Activated gamma-delta T cell (primary cell): ENCODE results near the gene CYP2C9.
"Not testable (repeated sequence)": the region's sequence is repeated elsewhere in the genome, so short reads cannot be mapped to it uniquely, and the experiment has no call there.

Experiments used
- DNase-seq: peaks from one replicate; lab custom pipeline; 2025; lab: John Stamatoyannopoulos, UW
- total RNA-seq, 2 donors: gene quantifications; one replicate each; lab custom pipeline; 2026; lab: John Stamatoyannopoulos, UW

CYP2C9 gene
- total RNA-seq, result 0 reads per million in 2 donors

DNA sequence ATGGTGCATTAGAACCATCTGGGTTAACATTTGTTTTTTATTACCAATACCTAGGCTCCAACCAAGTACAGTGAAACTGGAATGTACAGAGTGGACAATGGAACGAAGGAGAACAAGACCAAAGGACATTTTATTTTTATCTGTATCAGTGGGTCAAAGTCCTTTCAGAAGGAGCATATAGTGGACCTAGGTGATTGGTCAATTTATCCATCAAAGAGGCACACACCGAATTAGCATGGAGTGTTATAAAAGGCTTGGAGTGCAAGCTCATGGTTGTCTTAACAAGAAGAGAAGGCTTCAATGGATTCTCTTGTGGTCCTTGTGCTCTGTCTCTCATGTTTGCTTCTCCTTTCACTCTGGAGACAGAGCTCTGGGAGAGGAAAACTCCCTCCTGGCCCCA lies at the start of gene CYP2C9:
TSS of gene CYP2C9 (plus strand) at position 276 of the 400 bp plus-strand sequence. CDS start at position 301, 25 bp downstream.
- DNase-seq, result no peak

DNA sequence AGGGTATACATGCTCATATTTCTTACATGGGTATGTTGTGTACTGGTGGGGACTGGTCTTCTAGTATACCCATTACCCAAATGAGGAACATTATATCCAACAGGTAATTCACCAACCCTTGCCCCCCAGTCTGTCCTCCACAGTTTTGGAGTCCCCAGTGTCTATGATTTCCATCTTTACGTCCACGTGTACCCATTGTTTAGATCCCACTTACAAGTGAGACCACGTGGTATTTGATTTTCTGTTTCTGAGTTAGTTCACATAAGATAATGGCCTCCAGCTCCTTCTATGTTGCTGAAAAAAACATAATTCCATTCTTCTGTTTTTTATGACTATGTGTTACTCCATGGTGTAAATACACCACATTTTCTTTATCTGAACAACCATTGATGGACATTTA lies 49.3 kb upstream of the CYP2C9 start:
- no peak for DNase-seq

DNA sequence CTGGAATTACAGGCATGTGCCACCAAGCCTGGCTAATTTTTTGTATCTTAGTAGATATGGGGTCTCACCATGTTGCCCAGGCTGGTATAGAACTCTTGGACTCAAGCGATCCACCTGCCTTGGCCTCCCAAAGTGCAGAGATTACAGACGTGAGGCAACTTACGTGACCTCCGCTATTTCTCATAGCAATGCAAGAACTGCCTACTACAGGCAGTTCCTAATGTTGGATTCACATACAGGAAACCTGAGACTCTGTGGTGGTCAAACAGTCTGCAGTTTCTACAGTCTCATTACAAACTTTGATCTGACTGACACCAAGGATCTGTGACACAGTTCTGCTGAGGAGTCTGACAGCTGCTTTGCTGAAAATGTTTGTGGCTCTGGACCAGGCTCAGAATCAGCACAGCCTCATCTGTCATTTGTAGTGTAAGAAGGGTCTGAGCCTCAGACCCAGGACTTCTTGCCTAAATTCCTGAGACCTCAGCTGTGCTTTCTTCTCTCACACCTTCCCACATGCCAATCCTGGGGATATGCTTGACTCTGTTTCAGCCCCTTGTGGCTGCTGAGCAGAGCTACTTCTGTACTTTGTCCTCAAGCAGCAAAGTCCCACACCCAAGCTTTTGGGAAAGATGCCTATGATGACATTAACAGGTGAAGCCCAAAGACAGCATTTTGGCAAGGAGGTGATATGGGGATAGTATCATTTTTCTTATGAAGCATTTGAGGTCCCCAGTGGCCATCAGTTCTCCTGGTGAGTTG lies 48.0 kb upstream of the CYP2C9 start:
- no peak for DNase-seq

DNA sequence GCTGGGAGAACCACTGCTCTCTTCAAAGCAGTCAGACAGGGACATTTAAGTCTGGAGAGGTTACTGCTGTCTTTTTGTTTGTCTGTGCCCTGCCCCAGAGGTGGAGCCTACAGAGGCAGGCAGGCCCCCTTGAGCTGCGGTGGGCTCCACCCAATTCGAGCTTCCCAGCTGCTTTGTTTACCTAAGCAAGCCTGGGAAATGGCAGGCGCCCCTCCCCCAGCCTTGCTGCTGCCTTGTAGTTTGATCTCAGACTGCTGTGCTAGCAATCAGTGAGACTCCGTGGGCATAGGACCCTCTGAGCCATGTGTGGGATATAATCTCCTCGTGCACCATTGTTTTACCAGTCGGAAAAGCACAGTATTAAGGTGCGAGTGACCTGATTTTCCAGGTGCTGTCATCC lies 40.0 kb upstream of the CYP2C9 start:
- DNase-seq, result not testable (repeated sequence)

DNA sequence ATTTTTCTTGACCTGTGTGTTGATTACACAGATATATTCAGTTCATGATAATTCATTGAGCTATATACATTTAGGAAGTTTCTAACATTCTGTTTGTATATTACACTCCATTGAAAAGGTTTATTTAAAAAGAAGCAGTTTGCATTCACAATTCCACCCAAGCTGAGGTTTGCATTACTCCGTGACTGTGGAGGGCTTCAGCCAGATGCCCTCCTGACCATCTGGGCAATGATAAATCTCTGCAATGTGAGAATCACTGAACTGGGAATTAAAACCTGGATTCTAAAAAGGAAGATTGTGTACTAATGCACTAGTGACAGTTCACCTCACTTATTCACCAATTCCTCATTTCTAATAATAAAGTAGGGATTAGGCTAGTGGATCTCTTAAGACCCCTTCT lies 36.4 kb upstream of the CYP2C9 start:
- no peak for DNase-seq

DNA sequence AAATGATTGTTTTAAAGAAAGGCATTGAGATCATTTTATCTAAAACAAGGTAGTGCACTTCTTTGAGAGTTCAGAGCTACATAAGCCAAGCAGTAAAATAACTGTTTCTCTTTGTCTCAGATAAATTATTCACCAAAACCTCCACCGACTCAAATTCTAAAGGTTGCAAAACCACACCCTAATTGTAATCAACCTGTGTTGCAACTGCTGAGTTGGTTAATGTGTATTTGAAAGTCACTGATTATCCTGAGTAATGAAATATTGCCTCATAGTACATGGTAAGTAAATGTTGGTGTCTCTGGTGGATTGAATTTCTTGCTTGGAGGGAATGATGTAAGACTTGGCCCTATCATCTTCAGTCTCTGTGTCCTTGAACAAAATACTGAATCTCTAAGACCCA lies 35.9 kb upstream of the CYP2C9 start:
- no peak for DNase-seq

DNA sequence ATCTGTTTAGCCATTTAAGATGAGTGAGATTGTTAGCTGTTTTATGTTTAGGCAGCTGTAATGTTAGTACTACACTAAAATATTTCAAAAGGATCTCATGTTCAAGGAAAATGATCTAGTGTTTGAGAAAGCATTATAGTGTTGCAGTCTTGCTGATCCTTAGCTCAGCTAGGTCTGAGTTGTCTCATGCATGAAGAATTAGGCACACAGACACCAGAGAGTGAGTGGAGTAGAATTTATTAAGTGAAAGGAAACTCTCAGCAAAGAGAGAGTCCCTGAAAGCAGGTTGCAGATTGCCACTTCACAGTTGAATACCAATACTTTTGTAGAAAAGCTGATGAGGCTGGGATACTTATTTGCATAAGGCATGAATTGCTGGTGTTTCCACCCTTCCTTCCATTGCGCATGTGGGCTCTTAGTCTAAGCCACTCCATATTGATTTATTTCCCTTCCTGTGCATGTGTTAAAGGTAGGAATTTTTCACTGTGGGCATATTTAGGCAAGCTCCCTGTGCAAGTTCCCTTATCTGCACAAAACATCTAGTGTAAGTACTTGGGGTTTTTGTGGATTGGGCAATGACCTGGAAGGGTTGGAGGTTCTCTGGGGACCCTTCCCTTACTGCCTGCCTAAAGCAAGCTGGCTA lies 33.8 kb upstream of the CYP2C9 start:
- DNase-seq, result not testable (repeated sequence)

DNA sequence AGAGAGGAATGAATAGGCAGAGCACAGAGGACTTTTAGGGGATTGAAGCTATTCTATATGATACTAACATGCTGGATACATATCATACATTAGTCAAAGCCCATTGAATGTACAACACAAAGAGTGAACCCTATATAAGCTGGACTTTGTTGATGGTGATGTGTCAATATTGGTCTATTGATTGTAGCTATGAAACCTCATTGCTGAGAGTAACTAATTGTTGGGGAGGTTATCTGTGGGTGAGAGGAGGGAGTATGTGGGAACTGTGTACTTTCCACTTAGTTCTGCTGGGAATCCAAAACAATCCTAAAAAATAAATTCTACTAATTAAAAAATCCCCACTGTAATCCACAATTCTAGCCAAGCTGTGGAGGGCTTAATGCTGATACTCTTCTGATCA lies 22.0 kb upstream of the CYP2C9 start:
- no peak for DNase-seq

DNA sequence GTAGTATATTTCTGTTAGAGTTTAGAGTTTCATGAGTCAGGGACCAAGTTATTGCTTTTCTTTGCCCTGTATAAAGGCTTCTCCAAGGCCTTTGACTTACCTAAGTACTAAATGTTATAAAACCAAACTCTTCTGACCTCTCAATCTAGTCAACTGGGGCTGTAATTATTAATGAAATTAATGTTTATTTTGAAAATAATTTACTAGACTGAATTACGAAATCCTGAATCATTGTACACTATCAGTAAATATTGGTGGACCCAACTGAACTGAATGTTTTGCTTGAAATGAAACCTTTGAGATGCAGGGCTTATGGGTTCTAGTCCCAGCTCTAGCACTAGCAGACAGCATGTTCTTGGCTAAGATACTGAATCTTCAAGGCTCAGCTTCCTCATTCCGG lies 1.7 kb upstream of the CYP2C9 start:
- DNase-seq, result no peak

DNA sequence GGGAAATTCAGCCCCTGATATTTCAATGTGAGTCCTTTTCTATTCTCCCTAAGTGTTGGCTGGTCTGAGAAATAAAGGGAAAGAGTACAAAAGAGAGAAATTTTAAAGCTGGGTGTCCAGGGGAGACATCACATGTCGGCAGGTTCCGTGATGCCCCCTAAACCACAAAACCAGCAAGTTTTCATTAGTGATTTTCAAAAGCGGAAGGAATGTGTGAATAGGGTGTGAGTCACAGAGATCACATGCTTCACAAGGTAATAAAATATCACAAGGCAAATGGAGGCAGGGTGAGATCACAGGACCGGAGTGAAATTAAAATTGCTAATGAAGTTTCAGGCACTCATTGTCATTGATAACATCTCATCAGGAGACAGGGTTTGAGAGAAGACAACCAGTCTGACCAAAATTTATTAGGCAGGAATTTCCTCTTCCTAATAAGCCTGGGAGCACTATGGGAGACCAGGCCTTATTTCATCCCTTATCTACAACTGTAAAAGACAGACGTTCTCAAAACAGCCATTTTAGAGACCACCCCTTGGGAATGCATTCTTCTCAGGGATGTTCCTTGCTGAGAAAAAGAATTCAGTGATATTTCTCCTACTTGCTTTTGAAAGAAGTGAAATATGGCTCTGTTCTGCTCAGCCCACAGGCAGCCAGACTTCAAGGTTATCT lies 5.1 kb downstream of the CYP2C9 start:
- not testable (repeated sequence) for DNase-seq

DNA sequence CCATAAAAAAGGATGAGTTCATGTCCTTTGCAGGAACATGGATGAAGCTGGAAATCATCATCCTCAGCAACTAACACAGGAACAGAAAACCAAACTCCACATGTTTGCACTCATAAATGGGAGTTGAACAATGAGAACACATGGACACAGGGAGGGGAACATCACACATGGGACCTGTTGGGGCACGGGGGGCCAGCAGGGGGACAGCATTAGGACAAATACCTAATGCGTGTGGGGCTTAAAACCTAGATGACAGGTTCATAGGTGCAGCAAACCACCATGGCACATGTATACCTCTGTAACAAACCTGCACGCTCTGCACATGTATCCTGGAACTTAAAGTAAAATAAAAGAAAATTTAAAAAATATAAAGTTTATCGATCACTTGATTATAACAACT lies 7.7 kb downstream of the CYP2C9 start:
- not testable (repeated sequence) for DNase-seq

DNA sequence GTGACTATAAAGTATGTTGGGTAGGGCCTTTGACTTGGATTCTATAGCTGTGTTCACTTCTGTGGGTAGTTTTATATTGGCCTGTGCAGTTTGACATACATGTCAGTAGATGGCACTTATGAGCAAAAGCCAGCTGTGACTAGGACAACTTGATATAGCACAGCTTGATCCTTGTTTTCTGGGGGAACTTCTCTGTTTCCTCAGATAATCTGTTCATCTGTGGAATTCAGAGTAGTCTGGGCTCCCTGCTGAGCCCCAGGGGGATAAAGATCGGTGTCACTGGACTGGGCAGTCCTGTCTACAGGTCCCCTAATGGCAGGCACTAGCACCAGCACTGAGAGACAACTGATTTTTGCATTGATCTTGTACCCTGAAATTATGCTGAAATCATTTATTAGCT lies 25.4 kb downstream of the CYP2C9 start:
- DNase-seq, result no peak

DNA sequence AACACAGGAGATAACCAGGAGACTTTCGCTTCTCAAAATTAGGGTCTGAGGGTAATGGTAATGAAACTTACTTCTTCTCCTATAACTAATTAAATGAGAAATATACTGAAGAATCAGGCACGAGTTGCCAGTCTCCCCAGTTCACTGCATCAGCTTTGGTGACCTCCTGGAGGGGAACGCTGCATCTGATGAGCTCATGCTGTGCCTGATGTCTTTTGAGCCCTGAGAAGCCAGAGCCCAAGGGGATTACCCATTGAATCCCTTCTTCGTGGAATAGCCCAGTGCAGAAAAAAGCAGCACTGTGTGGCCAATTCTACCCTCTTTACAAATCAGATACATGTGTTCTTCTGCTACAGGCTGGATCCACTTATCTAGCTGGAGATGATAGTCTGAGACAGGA lies 45.1 kb downstream of the CYP2C9 start:
- no peak for DNase-seq

DNA sequence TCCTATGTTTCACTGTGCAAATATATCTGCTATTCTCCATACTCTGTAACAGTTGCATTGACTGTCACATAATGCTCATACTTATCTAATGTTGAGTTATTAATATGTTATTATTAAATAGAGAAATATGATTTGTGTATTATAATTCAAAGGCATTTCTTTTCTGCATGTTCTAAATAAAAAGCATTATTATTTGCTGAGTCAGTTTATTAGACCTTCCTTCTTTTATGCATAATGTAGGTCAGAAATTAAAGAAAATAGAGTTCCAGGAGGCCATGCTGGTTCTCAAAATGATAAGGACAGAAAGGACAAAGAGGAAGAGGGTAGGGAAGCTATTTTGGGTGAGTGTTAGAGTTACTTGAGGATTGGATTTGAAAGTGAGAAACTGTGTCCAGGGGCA lies 50.7 kb downstream of the CYP2C9 start:
- no peak for DNase-seq

DNA sequence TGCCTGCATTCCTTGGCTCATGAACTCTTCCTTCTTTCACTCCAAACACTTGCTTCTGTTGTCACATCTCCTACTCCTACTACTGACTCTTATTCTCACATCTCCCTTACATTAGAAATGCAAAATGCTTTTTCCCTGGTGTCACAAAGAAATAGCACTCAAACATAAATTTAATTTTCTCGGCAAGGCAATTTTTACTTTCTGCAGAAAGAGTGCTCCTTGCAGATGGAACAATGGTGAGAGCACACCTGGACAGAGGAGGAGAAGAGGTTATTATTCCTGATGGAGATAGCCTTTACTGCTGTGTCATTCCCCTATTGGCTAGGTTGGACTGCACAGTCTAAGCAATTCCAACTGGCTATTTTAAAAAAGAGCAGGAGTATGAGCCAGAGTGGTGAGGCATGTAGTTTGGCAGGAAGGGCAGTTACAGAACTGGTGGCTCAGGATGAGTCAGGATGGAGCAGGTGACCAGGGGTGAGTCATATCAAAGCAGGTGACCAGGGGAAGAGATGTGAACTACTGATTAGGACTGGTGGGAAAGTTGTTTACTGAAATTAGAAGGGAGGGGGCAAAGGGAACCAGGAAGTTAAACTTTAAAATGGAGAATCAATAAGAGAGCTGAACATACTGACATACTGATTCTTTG lies 52.9 kb downstream of the CYP2C9 start:
- no peak for DNase-seq

DNA sequence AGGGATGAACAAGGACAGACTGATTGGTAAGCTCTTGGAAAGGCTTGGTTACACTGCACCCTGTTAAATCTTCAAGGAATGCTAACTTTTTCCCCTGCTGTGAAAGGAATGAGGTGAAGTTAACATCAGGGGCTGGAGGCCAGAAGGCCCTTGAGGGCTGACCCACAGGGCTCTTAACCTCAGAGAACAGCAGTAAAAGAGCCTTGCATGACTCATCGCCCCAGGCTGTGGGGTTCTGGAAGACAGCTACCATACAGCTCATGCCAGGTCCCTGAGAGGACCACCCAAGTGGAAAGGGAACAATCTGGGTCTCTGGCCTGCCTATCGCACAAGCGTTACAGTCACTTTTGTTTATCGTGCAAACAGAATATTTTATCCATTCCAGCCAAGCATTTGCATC lies 54.4 kb downstream of the CYP2C9 start:
- DNase-seq, result no peak

DNA sequence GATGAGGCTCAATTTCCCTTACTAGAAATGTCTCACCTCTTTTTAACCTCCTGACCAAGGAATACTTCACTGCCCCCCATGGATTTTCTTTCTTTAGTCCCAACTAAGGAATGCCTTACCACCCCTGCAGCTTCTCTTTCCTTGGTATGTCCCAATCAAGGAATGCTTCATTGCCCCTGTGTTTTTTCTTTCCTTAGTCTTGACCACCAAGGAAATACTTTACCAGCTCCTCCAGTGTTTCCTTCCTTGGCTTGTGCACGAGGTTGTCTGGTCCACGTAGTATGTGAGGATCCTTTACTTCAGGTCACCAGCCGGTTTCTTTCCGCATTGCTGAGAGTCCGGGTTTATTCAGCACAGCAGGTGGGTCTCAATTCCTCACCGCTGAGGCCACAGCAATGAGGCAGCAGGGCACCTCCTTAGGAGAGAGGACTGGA lies 59.3 kb downstream of the CYP2C9 start:
- no peak for DNase-seq

DNA sequence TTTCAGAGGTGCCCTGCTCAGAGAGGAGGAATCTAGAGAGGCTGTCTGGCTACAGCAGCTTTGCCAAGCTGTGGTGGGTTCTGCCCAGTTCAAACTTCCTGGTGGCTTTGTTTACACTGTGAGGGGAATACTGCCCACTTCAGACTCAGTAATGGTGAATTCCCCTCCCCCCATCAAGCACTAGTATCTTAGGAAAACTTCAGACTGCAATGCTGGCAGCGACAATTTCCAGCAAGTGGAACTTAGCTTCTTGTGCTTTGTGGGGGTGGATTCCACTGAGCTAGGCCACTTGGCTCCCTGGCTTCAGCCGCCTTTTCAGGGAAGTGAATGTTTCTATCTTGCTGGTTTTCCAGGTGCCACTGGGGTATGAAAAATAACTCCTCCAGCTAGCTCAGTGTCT lies 88.0 kb downstream of the CYP2C9 start:
- DNase-seq, result no peak

DNA sequence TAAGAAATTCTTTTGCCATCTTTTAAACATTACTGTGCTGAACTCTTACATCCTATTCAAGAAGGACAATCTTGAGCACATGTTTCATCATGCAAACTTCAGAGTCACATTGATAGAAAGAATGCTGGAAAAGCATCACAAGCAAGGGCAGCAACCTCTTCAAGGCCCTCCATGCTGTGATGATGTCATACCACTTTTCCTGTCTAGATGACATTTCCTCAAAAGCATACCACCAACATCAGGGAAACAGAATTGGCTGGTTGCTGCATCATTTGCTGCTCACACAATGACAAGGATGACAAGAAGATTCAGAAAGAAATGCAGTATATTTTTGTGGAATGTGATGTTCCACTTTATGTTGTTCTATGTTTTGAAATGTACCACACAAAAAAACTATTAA lies 93.2 kb downstream of the CYP2C9 start:
- no peak for DNase-seq

DNA sequence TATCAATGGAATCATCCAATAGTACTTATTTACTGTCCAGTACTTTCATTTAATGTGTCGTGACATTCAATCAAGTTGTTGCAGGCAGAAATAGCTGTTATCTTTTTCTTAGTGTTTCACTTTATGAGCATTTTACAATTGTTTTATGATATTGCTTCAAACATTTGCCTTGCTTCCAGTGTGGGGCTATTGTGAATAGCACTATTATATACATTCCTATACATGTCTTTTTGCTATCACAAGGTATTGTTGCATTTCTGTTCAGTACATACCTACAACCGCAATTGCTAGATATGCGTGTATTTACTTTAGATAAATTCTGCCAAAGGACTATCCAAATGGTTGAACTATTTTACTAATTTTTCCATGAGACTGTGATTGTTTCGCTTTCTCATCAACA lies 95.9 kb downstream of the CYP2C9 start:
- DNase-seq, result no peak

DNA sequence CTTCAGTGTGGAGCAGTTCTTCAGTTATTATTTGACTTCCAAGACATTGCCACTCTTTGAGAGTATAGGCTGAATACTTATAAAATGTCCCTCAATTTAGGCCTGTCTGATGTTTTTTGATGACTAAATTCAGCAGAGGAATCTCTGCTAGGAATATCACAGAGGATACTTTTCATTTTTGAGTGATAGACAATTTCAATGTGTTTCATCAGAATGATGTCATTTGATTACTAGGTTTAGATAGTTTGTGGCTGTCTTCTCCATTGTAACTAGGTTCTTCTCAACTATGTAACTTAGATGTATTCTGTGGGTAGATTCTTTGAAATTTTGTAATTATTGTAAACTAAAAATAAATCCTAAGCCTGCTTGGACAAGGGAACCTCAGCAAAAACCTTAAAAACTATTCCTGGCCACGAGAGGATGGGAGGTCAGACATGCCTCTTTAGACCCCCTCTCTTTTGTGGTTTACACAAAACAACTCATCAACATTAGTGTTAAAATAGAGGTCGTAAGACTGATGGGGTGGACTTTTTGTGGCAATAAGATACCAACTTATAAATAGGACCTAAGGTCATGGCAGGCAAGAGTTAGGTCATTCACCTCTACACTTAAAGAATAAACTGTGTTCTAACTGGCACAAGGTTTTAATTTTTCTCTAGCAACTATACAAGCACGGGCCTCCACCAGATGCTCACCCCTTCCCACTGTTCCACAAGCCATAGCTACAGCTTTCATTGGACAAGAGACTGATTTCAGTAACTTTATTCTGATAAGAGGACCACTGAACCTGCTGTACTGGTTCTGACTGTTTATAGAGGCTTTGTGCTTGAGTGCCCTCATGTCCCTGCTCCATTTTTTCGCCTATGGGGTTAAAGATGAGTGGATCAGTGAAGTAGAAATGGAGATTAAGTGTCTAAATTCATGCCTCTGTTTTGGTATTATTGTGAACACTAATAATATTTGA lies 97.2 kb downstream of the CYP2C9 start:
- DNase-seq, result no peak
